HuH-7.5 (cell line): ENCODE measurements around the gene C9orf153.
"Not testable (repeated sequence)": the region's sequence is repeated elsewhere in the genome, so short reads cannot be mapped to it uniquely, and the experiment has no call there.

Experiments used
- DNase-seq: peaks from one replicate; pipeline ENCODE4 v3.0.0; 2011; ENCODE audit warnings: low spot score

The C9orf153 gene

GRCh38 chr9:86259557-86259956 lies at the start of gene C9orf153:
TSS of gene C9orf153 (minus strand) at chr9:86259657. CDS start at chr9:86229603, 30,054 bp downstream.
- DNase-seq, result no peak

- no peak for DNase-seq
These were observed 49.2 kb upstream of the C9orf153 start for GRCh38 chr9:86308687-86309086.

DNA sequence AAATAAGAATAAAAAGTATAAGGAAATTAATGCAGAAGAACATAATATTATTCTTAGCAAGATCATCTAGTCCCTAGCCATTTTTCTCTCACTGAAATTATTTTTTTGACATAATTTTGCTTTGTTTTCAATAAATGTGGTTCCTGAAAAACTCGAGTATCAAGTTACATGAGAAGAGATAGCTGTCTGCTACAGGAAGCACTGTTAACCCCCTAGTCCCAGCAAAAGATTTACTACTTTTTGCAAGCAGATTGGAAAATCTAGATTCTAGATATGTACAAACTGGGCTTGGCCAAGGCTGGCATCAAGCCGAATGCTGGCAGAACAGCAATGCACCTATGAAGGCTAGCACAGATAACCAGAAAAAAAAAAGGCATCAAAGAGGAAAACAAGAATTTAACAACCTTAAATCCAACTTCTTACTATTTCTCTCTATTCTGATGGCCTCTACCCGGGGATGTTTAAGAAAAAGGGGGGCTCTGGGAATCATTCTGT lies 44.8 kb upstream of the C9orf153 start:
- no peak for DNase-seq

DNA sequence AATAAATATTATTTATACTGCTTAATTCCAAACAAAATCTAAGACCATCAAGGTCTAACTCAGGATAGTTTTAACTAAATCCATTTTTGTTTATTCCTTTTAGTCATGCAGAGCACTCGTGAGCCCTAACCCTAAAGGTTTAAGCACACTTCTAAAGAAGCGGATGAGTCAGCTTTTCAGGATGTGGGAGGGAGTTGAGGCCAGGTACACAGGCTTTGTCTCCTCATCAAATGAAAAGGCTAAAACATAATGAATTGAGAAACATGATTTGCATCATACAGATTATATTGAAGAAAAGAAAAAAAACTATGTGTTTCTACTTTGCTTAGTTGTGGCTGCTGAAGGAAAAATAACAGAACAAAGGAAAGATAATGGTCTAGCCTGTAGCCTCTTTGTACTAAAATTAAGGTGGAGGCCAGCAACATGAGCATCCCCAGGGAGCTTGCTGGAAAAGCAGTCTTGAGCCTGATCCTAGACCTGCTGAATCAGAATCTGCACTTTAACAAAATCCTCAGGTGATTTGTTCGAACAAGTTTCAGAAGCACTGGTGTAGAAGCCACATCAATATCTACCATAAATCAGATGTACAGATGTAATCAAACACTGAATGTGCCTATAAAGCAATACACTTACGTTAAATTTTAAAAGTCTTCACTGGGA lies 44.0 kb upstream of the C9orf153 start:
- DNase-seq, result no peak

DNA sequence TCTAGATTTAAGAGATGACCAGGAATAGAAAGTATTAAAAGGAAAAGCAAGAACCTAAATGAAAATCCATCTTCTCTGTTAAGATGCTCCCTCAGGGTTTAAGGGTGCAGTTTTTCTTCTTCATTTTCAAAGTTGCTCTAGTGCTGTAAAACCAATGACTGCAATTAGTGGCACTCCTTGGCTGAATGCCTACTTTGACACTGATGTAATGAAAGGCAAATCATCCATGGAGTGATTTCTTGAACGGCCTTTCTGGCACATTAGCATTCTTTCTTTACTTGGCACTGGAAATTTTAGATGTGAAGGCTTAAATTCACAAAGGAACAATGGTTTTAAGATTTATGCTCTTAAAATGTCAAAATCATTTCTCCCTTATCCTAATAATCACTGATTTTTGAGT lies 42.2 kb upstream of the C9orf153 start:
- DNase-seq, result no peak

- DNase-seq, result no peak
These were observed 41.2 kb upstream of the C9orf153 start for GRCh38 chr9:86300701-86301100.

GRCh38 chr9:86298873-86299272 lies 39.4 kb upstream of the C9orf153 start:
- DNase-seq, result no peak

- not testable (repeated sequence) for DNase-seq
These were observed 30.9 kb upstream of the C9orf153 start for GRCh38 chr9:86290341-86290740.

DNA sequence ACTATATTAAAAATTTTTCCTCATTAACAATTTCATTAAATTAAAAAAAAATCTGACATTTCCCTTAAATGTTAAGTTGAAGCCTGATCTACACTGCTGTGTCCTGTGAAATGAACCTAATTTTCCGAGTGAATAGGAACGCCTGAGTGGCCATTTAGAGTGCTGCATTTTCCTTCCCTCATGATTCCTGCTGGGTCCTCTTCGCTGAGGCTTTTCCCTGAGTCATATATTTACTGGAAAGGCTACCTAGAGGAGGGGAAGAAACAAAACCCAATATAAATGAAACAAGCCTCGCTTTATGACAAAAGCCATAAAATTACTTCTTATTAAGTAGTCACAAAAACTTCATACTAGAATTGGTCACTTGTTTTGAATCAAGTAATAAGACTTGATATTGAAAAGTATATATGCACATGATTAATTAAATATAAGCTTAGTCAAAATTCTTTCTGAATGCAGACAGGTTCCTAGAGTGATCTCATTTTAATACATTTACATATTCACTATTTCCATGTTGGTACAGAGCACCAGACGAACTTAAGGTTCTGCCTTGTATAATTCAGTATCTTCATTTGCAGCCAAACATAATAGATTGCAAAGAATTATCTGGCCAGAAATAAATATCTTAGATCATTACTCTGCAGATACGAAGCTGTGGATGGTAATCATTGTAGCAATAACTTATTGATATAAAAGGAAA lies 29.2 kb upstream of the C9orf153 start:
- no peak for DNase-seq

DNA sequence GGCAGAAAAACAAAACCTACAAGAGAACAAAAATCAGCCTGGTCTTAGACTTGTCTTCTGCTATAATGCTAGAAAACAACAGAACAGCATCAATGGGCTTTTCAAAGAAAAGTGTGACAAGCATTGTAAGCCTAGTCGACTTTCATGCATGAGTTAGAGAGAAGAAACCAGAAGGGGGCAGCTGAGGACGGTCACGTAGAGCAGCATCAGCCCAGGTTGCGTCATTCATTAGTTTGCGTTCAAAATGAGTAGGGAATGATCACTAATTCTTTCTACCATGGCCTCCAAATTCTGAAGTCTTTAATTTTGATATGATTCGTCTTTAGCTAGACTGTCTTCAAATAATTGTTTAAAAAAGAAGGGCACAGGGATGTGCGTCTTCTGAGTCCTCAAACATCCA lies 27.6 kb upstream of the C9orf153 start:
- no peak for DNase-seq

GRCh38 chr9:86286278-86286677 lies 26.8 kb upstream of the C9orf153 start:
- no peak for DNase-seq

GRCh38 chr9:86285261-86285660 lies 25.8 kb upstream of the C9orf153 start:
- DNase-seq, result no peak

DNA sequence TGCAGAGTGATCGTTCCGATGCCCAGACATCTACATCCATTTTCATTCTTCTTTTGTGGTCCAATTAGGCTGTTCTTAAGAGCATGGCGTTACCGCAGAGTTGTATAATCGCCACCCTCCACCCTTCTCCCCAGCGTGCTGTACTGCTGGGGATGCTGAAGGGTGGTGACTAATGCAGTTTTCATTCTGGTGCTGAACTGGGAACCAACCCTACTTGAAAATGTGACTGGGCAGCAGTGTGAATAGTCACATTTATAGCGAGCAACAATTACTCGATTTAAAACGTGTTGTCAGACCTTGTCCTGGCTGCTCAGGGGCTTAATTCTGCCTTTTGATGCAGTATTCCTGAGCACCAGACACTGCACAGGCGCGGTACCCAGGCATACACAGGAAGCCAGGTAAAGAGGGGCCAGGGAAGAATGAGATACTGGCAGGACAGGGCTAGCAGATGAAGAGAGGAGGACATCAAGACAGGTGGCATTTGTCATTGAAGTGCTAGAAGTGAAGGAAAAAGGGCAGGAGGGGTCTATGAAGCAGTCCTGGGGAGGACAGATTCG lies 23.6 kb upstream of the C9orf153 start:
- no peak for DNase-seq

- peak; percentile 70 for DNase-seq
These were observed 22.9 kb upstream of the C9orf153 start, which contains the start of gene ISCA1 for GRCh38 chr9:86282077-86282978. TSS of gene ISCA1 (minus strand) at chr9:86282538. CDS start at chr9:86282458, 80 bp downstream.

- peak; percentile 39 for DNase-seq
These were observed 22.2 kb upstream of the C9orf153 start for GRCh38 chr9:86281593-86282076.

DNA sequence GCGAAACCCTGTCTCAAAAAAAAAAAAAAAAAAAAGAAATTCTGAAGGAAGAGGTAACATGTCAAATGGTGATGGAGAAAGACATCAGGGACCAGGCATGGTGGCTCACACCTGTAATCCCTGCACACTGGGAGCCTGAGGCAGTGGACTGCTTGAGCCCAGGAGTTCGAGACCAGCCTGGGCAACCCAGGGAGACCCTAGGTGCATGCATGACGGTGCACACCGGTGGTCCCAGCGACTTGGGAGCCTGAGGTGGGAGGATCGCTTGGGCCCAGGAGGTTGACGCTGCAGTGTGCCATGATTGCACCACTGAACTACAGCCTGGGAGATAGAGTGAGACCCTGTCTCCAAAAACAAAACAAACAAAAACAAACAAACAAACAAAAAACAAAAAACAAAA lies 21.1 kb upstream of the C9orf153 start:
- DNase-seq, result no peak

- DNase-seq, result no peak
These were observed 20.4 kb upstream of the C9orf153 start for GRCh38 chr9:86279839-86280238.

- no peak for DNase-seq
These were observed 17.6 kb upstream of the C9orf153 start for GRCh38 chr9:86277072-86277471.

DNA sequence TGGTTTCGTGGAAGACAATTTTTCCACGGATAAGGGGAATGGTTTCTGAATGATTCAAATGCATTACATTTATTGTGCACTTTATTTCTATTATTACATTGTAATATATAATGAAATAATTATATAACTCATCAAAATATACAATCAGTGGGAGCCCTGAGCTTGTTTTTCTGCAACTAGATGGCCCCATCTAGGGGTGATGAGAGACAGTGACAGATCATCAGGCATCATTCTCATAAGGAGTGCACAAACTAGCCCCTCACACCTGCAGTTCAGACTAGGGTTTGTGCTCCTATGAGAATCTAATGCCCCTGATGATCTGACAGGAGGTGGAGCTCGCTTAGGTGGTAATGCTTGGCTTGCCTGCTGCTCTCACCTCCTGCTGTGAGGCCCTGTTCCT lies 16.5 kb upstream of the C9orf153 start:
- DNase-seq, result no peak

- no peak for DNase-seq
These were observed 15.6 kb upstream of the C9orf153 start for GRCh38 chr9:86274821-86275643.

DNA sequence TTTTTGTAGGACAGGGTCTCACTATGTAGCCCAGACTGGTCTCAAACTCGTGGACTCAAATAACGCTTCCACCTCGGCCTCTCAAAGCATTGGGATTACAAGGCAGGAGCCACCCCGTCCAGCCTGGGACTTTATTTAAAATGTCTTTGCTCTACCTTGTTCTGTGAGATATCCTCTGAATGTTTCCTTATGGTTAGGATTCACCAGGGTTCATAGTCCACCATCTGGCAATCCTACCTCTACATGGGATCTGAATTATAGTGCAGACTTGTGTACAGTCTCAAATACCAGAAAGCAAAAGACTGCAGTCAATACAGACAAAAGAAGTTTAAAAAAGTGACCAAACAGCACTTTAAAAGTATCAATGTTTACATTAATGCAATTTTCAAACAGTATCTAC lies 12.8 kb upstream of the C9orf153 start:
- no peak for DNase-seq
